Gastrocnemius medialis (tissue), 4 donors: ENCODE data around the gene HES1.

Experiments used
- CTCF ChIP-seq, 5 experiments: fragments of 450-650 bp in 3 of 5; fragments of 200-600 bp in 2 of 5; sonication (generic) in 2 of 5; IDR thresholded peaks in 4 of 5; conservative IDR thresholded peaks in 1 of 5; 1 replicate in 4 of 5; 2 replicates in 1 of 5; pipeline ENCODE4 v1.5.1; 2016 to 2019; ENCODE audit warnings: antibody characterized with exemption in 5 of 5, mild to moderate bottlenecking in 3 of 5, moderate library complexity in 3 of 5
- POLR2A ChIP-seq, 2 donors: fragments of 450-650 bp; IDR thresholded peaks; one replicate each; pipeline ENCODE4 v1.6.1; 2017; ENCODE audit warnings: antibody characterized with exemption in 2 of 2, mild to moderate bottlenecking in 2 of 2, moderate library complexity in 2 of 2

DNA sequence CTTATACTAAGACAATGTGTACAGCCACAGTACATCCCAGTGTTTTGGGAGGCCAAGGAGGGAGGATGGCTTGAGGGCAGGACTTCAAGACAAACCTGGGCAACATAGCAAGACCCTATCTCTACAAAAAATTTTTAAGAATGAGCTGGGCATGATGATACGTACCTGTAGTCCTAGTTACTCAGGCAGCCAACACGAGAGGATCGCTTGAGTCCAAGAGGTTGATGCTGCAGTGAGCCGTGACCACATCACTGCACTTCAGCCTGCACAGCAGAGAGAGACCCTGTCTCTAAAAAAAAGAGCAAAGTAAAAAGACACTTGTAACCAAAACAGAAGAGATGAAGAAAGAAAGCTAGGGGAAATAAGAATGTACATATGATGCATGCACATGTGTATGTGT lies 38.5 kb downstream of the HES1 start:
- TF ChIP-seq POLR2A (IDR thresholded peaks at IDR 0.05): no peak
- TF ChIP-seq CTCF (IDR thresholded peaks at IDR 0.05 in 4 of 5, conservative IDR thresholded peaks at IDR 0.05 in 1 of 5): no peak
